D721Med (cell line): Measurements from ENCODE around the gene G3BP1.

Source experiments
- DNase-seq: peaks from one replicate; pipeline ENCODE4 v3.0.0; 2011; ENCODE audit warnings: low spot score; ENCODE audit not compliant: insufficient read length
- FAIRE-seq: peaks from 2 replicates; lab custom pipeline; 2011; peaks lifted over from hg19 to GRCh38; lab: Jason Lieb, UNC
- CTCF ChIP-seq: IDR thresholded peaks from 2 replicates; pipeline ENCODE4 v1.5.1; 2012; ENCODE audit warnings: mild to moderate bottlenecking, control low read depth; ENCODE audit not compliant: insufficient read depth; ENCODE audit errors: missing control alignments

Gene G3BP1

GRCh38 chr5:151770383-151771258, 1.1 kb upstream of the G3BP1 start:
- no peak for FAIRE-seq
- no peak for TF ChIP-seq CTCF
- no peak for DNase-seq

- no peak for FAIRE-seq
- no peak for DNase-seq
- TF ChIP-seq CTCF, result no peak
Observed at GRCh38 chr5:151772029-151772845, 483 bp downstream of the G3BP1 start.

GRCh38 chr5:151772846-151773561, 1.2 kb downstream of the G3BP1 start:
- FAIRE-seq (no peak), DNase-seq (no peak)
- TF ChIP-seq CTCF, result no peak

- DNase-seq, result no peak
- no peak for TF ChIP-seq CTCF
- no peak for FAIRE-seq
Observed at GRCh38 chr5:151773951-151774350, 2.2 kb downstream of the G3BP1 start.

- no peak for DNase-seq
- no peak for FAIRE-seq
- TF ChIP-seq CTCF, result no peak
Observed at GRCh38 chr5:151775025-151775606, 3.4 kb downstream of the G3BP1 start.

- no peak for TF ChIP-seq CTCF
- no peak for DNase-seq
- FAIRE-seq, result peak; percentile 25
Observed at GRCh38 chr5:151779531-151780125, 7.9 kb downstream of the G3BP1 start.
